ENCODE measurements around the gene RAB3A.

Gene RAB3A

GRCh38 chr19:18152817-18153555 lies 50.9 kb downstream of the RAB3A start, which contains the start of gene PIK3R2:
PIK3R2 (plus strand) TSS chr19:18153163; CDS start chr19:18155880, 2,717 bp downstream.
- peak within 1 kb of the TSS; percentile 67 for H3K4me3 ChIP-seq (ENCODE audit: low read depth, low read length)
- peak; percentile 96 for DNase-seq (ENCODE audit: low read depth)
- TF ChIP-seq MYC (IDR thresholded peaks at IDR 0.05; ENCODE audit: low read depth, low read length), result no peak; the same call in 1 of the 2 replicates
- TF ChIP-seq, protein P1, sequence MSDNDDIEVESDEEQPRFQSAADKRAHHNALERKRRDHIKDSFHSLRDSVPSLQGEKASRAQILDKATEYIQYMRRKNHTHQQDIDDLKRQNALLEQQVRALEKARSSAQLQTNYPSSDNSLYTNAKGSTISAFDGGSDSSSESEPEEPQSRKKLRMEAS (IDR thresholded peaks at IDR 0.05; ENCODE audit: low read depth, low read length), result peak; percentile 6; the same call in 1 of the 2 replicates
- TF ChIP-seq POLR2A (IDR thresholded peaks at IDR 0.05; ENCODE audit: extremely low read depth, insufficient read length), result no peak

- DNase-seq (ENCODE audit: low read depth), result peak; percentile 99
- H3K4me3 ChIP-seq (ENCODE audit: low read depth, low read length), result peak overlapping the region; percentile 67
- TF ChIP-seq, protein P1 (IDR thresholded peaks at IDR 0.05; ENCODE audit: low read depth, low read length), result peak; percentile 76
- no peak for TF ChIP-seq POLR2A (IDR thresholded peaks at IDR 0.05; ENCODE audit: extremely low read depth, insufficient read length)
- TF ChIP-seq MYC (IDR thresholded peaks at IDR 0.05; ENCODE audit: low read depth, low read length), result peak; percentile 74; the same call in 1 of the 2 replicates
- TF ChIP-seq, protein P2, sequence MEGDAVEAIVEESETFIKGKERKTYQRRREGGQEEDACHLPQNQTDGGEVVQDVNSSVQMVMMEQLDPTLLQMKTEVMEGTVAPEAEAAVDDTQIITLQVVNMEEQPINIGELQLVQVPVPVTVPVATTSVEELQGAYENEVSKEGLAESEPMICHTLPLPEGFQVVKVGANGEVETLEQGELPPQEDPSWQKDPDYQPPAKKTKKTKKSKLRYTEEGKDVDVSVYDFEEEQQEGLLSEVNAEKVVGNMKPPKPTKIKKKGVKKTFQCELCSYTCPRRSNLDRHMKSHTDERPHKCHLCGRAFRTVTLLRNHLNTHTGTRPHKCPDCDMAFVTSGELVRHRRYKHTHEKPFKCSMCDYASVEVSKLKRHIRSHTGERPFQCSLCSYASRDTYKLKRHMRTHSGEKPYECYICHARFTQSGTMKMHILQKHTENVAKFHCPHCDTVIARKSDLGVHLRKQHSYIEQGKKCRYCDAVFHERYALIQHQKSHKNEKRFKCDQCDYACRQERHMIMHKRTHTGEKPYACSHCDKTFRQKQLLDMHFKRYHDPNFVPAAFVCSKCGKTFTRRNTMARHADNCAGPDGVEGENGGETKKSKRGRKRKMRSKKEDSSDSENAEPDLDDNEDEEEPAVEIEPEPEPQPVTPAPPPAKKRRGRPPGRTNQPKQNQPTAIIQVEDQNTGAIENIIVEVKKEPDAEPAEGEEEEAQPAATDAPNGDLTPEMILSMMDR (IDR thresholded peaks at IDR 0.05; ENCODE audit: low read depth, low read length), result peak; percentile 57
These were observed 51.4 kb downstream of the RAB3A start for GRCh38 chr19:18152442-18152816.

DNA sequence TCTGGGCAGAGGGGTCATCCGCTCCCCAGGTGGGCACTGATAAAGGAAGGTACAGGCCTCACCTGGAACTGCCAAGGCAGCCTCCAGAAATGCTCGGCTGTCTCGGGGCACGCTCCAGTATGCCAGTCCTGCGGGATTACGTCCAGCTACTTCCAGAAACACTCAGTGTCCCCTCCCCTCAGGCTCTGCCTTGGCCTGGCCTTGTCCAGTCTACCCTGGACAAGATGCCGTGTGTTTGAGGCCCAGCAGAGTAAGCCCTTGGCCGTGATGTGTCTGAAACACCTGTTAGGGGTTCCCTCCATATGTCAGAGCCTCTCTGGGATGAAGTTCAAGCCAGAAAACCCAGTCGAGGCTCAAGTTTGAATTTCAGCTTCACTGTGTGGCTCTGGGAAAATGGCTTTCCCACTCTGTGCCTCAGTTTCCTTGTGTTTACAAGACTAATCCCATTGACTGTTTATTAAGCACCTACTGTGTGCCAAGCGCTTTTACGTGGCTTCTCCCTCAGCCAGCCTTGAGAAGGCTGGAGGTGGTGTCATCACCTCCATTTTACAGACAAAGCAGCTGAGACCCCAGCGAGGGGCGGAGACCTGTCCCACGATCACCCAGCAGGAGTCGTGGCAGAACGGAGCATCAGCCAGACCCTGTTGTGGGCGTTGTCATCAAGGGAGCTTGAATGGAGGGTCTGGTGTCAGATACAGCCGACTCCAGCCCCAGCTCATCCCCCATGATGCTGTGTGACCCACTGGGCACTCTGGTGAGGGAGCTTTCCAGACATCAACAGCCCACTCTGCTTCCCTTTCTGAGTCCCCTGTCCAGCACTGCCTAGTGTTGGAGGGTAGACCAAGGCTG lies 52.8 kb downstream of the RAB3A start:
- no peak overlapping the region for H3K4me3 ChIP-seq (ENCODE audit: low read depth, low read length)

GRCh38 chr19:18149596-18149975 lies 54.3 kb downstream of the RAB3A start:
- H3K4me3 ChIP-seq (ENCODE audit: low read depth, low read length), result no peak overlapping the region
- no peak for DNase-seq (ENCODE audit: low read depth)
- no peak for TF ChIP-seq MYC (IDR thresholded peaks at IDR 0.05; ENCODE audit: low read depth, low read length)
- TF ChIP-seq, protein P1 (IDR thresholded peaks at IDR 0.05; ENCODE audit: low read depth, low read length), result no peak
- TF ChIP-seq, protein P2 (IDR thresholded peaks at IDR 0.05; ENCODE audit: low read depth, low read length), result no peak
- TF ChIP-seq POLR2A (IDR thresholded peaks at IDR 0.05; ENCODE audit: extremely low read depth, insufficient read length), result no peak

More for the DNA sequence above, 52.8 kb downstream of the RAB3A start:
- TF ChIP-seq MYC (IDR thresholded peaks at IDR 0.05; ENCODE audit: low read depth, low read length), result no peak
- TF ChIP-seq, protein P1 (IDR thresholded peaks at IDR 0.05; ENCODE audit: low read depth, low read length), result no peak
- no peak for TF ChIP-seq POLR2A (IDR thresholded peaks at IDR 0.05; ENCODE audit: extremely low read depth, insufficient read length)
- TF ChIP-seq, protein P2 (IDR thresholded peaks at IDR 0.05; ENCODE audit: low read depth, low read length), result no peak
- no peak for DNase-seq (ENCODE audit: low read depth)

- DNase-seq (ENCODE audit: low read depth), result no peak
- no peak overlapping the region for H3K4me3 ChIP-seq (ENCODE audit: low read depth, low read length)
- TF ChIP-seq POLR2A (IDR thresholded peaks at IDR 0.05; ENCODE audit: extremely low read depth, insufficient read length) (no peak), MYC (IDR thresholded peaks at IDR 0.05; ENCODE audit: low read depth, low read length) (no peak)
- TF ChIP-seq, protein P1 (IDR thresholded peaks at IDR 0.05; ENCODE audit: low read depth, low read length), result no peak
- TF ChIP-seq, protein P2 (IDR thresholded peaks at IDR 0.05; ENCODE audit: low read depth, low read length), result no peak
These were observed 56.4 kb downstream of the RAB3A start for GRCh38 chr19:18147396-18147795.

Measured in NB4 (cell line).